Coronary artery (tissue), 2 donors: ENCODE data around the gene USP14.

Source experiments
- DNase-seq: peaks from one replicate; pipeline ENCODE4 v3.0.0-alpha.2; 2017; ENCODE audit warnings: low spot score
- H3K27ac ChIP-seq, 2 donors: fragments of 200-600 bp; sonication (generic); one replicate each; pipeline ENCODE4 v1.5.1; 2016 to 2019
- H3K4me3 ChIP-seq: fragments of 200-600 bp; sonication (generic); 2 replicates; pipeline ENCODE4 v1.5.1; 2016; ENCODE audit warnings: mild to moderate bottlenecking, moderate library complexity
- CTCF ChIP-seq: fragments of 200-600 bp; sonication (generic); IDR thresholded peaks from one replicate; pipeline ENCODE4 v1.5.1; 2019; ENCODE audit warnings: antibody characterized with exemption

USP14 gene

GRCh38 chr18:199768-200167 is 41.4 kb downstream of the USP14 start:
- no peak for TF ChIP-seq CTCF
- no peak overlapping the region for H3K4me3 ChIP-seq
- DNase-seq, result no peak
- H3K27ac ChIP-seq, result no peak overlapping the region

- no peak for DNase-seq
- no peak for TF ChIP-seq CTCF
- H3K27ac ChIP-seq, result no peak overlapping the region
- no peak overlapping the region for H3K4me3 ChIP-seq
These were observed 51.7 kb downstream of the USP14 start for GRCh38 chr18:210075-210474.

- no peak overlapping the region for H3K27ac ChIP-seq
- TF ChIP-seq CTCF, result no peak
- DNase-seq, result no peak
- no peak overlapping the region for H3K4me3 ChIP-seq
These were observed 52.4 kb downstream of the USP14 start for GRCh38 chr18:210733-211132.

GRCh38 chr18:211582-211981 is 53.2 kb downstream of the USP14 start:
- no peak for TF ChIP-seq CTCF
- DNase-seq, result no peak
- no peak overlapping the region for H3K4me3 ChIP-seq
- H3K27ac ChIP-seq, result no peak overlapping the region

- DNase-seq, result no peak
- TF ChIP-seq CTCF, result no peak
- Histone ChIP-seq H3K27ac (no peak overlapping the region), H3K4me3 (no peak overlapping the region)
These were observed 54.4 kb downstream of the USP14 start for GRCh38 chr18:212780-213179.

GRCh38 chr18:213505-213904 is 55.1 kb downstream of the USP14 start:
- H3K4me3 ChIP-seq, result no peak overlapping the region
- DNase-seq, result no peak
- TF ChIP-seq CTCF, result no peak
- H3K27ac ChIP-seq, result no peak overlapping the region

GRCh38 chr18:213966-214365 is 55.6 kb downstream of the USP14 start:
- Histone ChIP-seq H3K27ac (no peak overlapping the region), H3K4me3 (no peak overlapping the region)
- TF ChIP-seq CTCF, result no peak
- no peak for DNase-seq
